ENCODE results near the gene KATNB1.
"Not testable (repeated sequence)": the region's sequence is repeated elsewhere in the genome, so short reads cannot be mapped to it uniquely, and the experiment has no call there.

Gene KATNB1

GRCh38 chr16:57745768-57746167 lies 10.2 kb downstream of the KATNB1 start:
- DNase-seq (ENCODE audit: low spot score): no peak

- DNase-seq (ENCODE audit: low spot score): not testable (repeated sequence)
Observed at GRCh38 chr16:57746316-57746715, 10.7 kb downstream of the KATNB1 start.

- no peak for DNase-seq (ENCODE audit: low spot score)
Observed at GRCh38 chr16:57747091-57747490, 11.5 kb downstream of the KATNB1 start.

GRCh38 chr16:57747496-57747895 lies 11.9 kb downstream of the KATNB1 start:
- DNase-seq (ENCODE audit: low spot score): no peak

GRCh38 chr16:57747996-57748395 lies 12.4 kb downstream of the KATNB1 start:
- no peak for DNase-seq (ENCODE audit: low spot score)

- no peak for DNase-seq (ENCODE audit: low spot score)
Observed at GRCh38 chr16:57748596-57748995, 13.0 kb downstream of the KATNB1 start.

GRCh38 chr16:57749101-57749692 lies 13.6 kb downstream of the KATNB1 start:
- DNase-seq (ENCODE audit: low spot score): no peak

GRCh38 chr16:57749856-57750452 lies 14.4 kb downstream of the KATNB1 start:
- no peak for DNase-seq (ENCODE audit: low spot score)

- DNase-seq (ENCODE audit: low spot score): no peak
Observed at GRCh38 chr16:57750796-57751538, 15.4 kb downstream of the KATNB1 start.

- no peak for DNase-seq (ENCODE audit: low spot score)
Observed at GRCh38 chr16:57751539-57752202, 16.1 kb downstream of the KATNB1 start.

- no peak for DNase-seq (ENCODE audit: low spot score)
Observed at GRCh38 chr16:57752203-57752580, 16.6 kb downstream of the KATNB1 start.

GRCh38 chr16:57752581-57753447 lies 17.2 kb downstream of the KATNB1 start:
- DNase-seq (ENCODE audit: low spot score): no peak

GRCh38 chr16:57753448-57754353 lies 18.1 kb downstream of the KATNB1 start:
- no peak for DNase-seq (ENCODE audit: low spot score)

- no peak for DNase-seq (ENCODE audit: low spot score)
Observed at GRCh38 chr16:57754354-57755060, 18.9 kb downstream of the KATNB1 start.

- DNase-seq (ENCODE audit: low spot score): peak; percentile 31
Observed at GRCh38 chr16:57755061-57755684, 19.6 kb downstream of the KATNB1 start.

GRCh38 chr16:57755726-57756423 lies 20.3 kb downstream of the KATNB1 start:
- DNase-seq (ENCODE audit: low spot score): no peak

GRCh38 chr16:57756424-57757325 lies 21.1 kb downstream of the KATNB1 start:
- DNase-seq (ENCODE audit: low spot score): no peak

- peak; percentile 96 for DNase-seq (ENCODE audit: low spot score)
Observed at GRCh38 chr16:57757326-57757786, 21.8 kb downstream of the KATNB1 start.

All from HuH-7 (cell line).